HuH-7 (cell line): ENCODE results near the gene WWC1.
"Not testable (repeated sequence)": the region's sequence is repeated elsewhere in the genome, so short reads cannot be mapped to it uniquely, and the experiment has no call there.

Experiments used
- DNase-seq: peaks from one replicate; pipeline ENCODE4 v3.0.0; 2011; ENCODE audit warnings: low spot score

The WWC1 gene

DNA sequence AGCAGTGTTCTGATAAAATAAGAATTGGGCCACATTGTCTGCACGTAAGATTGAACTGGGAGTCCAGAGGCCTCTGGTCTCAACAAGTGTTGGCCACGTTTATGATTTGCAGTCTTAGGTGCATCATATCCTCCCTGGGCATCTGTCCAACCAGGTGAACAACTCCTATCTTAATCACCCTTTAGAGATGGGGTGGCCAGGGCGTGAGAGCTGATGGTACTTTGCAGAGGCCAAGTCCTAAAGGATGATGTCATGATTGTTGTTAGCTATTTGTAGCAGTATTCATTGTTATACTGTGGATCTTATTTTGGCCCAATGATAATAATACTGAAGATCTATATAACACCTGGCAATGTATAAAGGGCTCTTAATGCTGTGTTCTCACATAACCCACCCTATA is 121.6 kb downstream of the WWC1 start:
- DNase-seq, result no peak

DNA sequence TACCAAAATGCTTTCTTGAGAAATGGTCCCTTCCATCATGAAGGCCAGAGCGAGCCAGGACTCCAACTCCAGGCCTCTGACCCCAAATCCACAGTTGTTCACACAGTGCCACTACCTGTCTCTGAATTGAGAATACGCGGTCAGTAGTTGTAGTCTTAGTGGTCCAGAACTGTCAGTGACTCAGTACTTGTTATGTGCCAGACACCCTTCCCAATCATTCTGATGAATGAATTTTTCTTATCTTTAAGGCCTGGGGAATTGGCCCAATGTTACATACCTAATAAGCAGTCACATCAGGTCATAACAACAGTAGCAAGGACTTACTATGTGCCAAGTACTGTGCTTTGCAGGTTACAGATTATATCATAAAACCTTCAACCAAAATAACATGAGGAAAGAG is 122.2 kb downstream of the WWC1 start:
- DNase-seq, result no peak

DNA sequence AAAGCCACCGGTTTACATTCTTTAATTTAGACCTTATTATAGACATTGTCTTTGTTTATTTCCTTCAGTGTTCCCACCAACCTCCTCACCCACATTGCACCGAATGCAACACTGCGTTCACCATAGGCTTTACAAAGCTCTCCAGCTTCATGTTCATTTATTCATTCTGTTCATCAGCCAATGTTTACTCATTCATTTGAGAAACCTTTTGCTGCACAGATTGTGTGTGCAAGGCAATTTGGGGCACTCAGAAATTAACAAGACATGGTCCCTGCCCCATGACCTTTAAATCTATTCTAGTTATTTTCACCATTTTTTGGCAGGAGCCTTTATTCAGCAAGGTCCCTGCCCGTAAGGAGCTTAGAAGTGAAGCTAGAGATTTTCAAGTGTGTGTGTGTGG is 124.0 kb downstream of the WWC1 start:
- DNase-seq, result no peak

DNA sequence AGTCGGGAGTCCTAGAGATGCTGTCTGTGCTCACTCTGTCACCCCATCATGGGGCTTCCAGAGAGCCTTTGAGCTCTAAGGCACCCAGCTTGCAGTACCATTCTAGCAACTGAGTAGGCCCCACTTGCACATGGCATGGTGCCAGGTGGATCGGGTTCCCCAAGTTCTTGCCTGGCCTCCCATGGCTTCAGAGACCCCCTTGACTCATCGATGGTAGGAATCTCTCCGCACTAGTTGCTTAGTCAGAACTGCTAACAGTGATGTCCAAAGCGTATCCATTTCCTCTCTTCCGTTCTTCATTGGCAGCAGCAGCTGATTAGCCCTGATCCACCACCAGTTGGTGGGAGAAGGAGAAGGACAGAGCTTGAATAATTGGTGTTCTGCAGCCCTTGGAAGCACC is 124.5 kb downstream of the WWC1 start:
- no peak for DNase-seq

DNA sequence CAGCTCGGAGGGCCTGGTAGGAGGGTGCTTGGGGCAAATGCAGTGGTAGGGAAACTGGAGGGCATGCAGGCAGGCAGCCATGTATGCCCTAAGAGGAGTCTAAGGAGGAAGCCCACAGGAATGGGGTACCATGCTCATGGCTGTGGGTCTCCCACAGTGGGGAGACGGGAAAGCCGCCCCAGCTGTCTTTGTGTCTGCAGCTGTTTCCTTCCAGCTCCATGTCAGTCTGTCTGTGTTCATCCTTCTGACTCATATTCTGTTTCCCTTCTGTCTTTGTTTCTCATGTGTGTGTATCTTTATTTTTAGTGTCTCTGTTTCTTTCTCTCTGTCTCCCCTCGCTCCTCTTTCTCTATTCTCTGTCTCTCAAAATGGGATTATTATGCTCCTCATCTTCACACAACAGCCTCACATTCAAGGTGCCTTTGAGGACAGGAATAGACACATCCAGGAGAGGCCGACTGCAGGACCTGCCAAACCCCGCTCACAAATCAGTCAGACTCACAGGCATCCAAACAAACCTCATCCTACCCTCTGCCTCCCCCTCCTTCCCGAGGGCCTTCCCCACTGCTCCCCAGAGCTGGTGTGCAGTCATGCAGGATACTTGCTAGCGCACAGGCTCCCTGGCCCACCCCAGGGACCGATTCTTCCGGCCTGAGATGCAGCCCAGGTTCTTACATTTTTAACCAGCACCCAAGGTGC is 126.4 kb downstream of the WWC1 start:
- DNase-seq, result no peak

- DNase-seq, result no peak
Observed at GRCh38 chr5:168420461-168420860, 129.0 kb downstream of the WWC1 start.

DNA sequence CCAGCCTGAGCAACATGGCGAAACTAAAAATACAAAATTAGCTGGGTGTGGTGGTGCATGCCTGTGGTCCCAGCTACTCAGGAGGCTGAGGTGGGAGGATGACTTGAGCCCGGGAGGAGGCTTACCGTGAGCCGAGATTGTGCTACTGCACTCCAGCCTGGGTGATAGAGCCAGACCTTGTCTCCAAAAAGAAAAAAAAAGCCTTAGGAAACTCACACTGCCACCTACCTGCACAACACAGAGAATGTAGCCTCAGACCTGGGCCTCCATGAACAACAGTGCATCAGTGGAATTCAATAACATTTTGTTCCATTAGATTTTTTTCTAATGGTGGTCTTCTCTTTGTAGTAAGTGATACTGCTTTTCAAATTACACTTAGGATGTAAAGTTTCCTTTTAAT is 131.0 kb downstream of the WWC1 start:
- peak; percentile 54 for DNase-seq

DNA sequence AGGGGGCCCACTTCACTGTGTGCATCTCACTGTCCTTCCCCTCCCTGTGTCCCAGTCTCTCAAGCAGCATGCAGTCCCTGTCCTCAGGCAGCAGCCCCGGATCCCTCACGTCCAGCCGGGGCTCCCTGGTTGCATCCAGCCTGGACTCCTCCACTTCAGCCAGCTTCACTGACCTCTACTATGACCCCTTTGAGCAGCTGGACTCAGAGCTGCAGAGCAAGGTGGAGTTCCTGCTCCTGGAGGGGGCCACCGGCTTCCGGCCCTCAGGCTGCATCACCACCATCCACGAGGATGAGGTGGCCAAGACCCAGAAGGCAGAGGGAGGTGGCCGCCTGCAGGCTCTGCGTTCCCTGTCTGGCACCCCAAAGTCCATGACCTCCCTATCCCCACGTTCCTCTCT is 132.0 kb downstream of the WWC1 start:
- no peak for DNase-seq

- no peak for DNase-seq
Observed at GRCh38 chr5:168423971-168424370, 132.5 kb downstream of the WWC1 start.

- DNase-seq, result no peak
Observed at GRCh38 chr5:168424594-168425323, 133.3 kb downstream of the WWC1 start.

- no peak for DNase-seq
Observed at GRCh38 chr5:168426007-168426863, 134.8 kb downstream of the WWC1 start.

GRCh38 chr5:168426864-168427172 is 135.4 kb downstream of the WWC1 start:
- DNase-seq, result no peak

GRCh38 chr5:168427224-168427623 is 135.8 kb downstream of the WWC1 start:
- DNase-seq, result no peak

DNA sequence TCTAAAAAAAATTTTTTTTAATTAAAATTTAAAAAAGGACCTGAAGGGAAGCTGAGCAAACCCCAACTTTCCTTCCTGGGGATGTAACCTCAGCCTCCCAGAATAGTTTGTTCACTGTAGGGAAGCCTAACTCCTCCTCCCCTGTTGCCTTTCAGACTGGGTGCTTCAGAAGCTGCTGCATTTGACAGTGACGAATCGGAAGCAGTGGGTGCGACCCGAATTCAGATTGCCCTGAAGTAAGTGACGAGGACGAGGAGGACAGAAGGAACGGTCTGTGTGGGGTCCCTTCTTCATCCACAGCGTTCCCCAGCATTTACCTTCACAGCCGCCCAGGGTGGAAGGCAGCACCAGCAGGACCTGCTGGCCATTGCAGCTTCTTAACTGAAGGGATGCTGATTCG is 137.1 kb downstream of the WWC1 start:
- no peak for DNase-seq

GRCh38 chr5:168430296-168430695 is 138.9 kb downstream of the WWC1 start:
- DNase-seq, result no peak

DNA sequence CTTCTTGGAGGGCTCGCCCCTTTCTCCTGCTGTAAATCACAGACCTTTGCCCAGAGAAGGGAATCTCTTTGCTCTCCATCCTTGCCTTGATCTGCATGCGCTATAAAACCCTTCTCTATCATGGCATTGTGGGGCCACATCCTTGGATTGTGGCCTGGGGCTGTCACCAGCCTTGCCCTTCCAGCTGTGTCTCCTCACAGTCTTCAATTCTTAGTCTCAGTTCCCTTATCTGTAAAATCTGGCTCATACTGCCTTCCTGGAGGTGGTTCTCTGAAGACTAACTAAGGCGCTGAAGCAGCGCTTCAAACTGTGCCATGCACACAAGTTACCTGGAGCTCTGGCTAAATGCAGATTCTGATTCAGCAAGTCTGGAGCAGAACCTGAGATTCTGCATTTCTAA is 141.5 kb downstream of the WWC1 start:
- no peak for DNase-seq

DNA sequence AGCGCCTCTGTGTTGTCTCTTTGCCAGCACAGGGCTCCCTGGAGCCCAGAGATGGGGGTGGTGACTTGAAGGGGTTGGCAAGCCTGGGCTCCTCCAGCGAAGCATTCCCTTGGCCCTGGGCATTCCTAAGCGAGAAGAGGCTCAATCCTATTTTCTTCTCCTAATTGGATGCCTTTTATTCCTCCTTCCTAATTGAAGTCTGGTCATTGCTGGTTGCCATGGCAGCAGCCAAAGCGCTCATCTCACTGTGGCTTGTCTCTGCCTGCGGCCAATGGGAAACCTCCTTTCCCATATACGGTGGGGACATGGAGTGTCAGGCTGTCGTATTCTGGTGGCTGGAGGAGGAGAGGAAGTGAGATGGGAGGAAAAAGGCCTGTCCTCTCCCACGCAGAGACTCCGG is 142.6 kb downstream of the WWC1 start:
- DNase-seq, result no peak

- DNase-seq, result no peak
Observed at GRCh38 chr5:168434746-168435321, 143.4 kb downstream of the WWC1 start.

DNA sequence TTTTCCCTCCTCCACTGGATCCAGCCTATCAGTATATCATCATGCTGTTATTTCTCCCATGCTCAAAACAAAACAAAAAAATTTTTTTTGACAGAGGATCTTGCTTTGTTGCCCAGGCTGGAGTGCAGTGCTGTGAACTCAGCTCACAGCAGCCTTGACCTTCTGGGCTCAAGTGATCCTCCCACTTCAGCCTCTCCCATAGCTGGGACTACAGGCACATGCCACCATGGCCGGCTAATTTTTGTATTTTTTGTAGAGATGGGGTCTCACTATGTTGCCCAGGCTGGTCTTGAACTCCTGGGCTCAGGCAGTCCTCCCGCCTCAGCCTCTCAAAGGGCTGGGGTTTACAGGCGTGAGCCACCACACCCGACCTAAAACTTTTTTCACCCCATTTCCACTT is 143.9 kb downstream of the WWC1 start:
- not testable (repeated sequence) for DNase-seq

GRCh38 chr5:168438349-168438748 is 146.9 kb downstream of the WWC1 start:
- DNase-seq, result no peak

GRCh38 chr5:168443533-168443932 is 152.1 kb downstream of the WWC1 start:
- no peak for DNase-seq

GRCh38 chr5:168443950-168444700 is 152.7 kb downstream of the WWC1 start:
- DNase-seq, result no peak
